GOT3 (cell line): ENCODE measurements around the gene ZNF592.

Source experiments
- DNase-seq: peaks from one replicate; lab custom pipeline; 2025; ENCODE audit warnings: mixed read lengths; lab: John Stamatoyannopoulos, UW

The ZNF592 gene

DNA sequence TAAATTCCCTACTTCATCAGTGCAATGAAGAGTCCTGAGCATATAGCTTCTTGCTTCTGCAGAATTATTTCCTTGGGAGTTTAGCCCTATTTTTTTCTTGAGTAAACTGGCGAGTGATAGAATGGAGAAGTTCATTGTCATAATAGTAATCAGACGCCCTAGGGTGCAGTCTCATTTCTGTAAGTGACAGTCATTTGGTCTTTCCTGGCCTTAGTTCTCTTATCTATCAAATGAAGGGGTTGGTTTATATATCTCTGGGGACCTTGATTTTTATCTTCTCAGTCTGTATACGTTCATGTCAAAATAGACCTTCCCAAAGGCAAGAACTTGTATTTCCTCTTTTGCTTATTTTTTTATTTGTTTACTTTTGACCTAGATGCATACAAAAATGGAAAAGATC is 58.8 kb downstream of the ZNF592 start:
- DNase-seq: no peak

DNA sequence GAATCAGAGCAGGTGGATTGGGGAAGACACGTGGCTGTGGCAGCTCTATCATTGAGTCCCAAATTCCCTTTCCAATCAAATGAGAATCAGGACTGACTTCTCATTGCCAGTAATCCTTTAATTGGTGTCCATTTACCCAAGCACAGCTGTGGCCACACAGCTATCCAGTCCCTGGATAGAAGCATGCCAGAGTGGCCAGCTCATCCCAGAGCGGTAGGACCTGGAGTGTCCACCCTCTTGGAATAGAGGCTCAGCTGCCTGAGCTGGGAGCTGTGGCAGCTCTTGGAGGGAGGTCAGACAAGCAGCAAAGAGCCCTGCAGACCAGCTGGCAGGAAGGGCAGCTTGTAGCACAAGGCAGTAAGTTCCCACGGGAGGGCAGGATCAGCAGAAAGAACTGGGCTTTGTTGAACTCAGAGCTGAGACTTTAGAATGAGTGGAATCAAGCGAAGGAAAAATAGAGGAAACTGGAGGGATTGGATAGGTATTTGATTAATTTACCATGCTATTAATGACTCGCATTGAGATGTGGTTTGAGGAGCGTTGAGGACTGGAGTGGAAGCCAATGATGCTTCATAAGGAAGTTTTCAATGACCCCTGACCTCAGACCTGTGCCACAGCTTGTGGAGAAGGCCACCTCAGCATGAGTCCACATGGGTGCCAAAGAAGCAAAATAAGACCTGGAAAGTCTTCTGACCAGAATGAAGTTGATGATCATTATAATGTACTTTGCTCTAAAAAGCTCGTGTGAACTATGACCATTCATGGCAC is 61.9 kb downstream of the ZNF592 start:
- no peak for DNase-seq

DNA sequence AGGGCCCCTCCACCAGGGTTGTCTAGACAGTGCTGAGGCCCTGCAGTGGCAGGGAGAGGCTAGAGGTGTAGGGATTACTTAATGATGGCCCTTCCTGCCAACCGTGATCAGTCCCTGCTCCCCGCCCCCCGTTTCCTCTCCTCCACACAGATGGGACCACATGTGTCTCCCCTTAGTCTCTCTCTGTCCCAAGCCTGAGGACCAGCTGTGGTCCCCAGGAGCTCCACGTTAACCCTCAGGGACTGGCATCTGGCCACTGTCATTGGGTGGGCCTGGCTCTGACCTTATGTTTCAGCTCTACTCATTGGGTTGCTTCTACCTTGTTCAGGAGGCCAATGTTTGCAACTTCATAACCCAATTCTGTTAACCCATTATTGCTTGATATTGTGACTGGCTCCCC is 62.8 kb downstream of the ZNF592 start:
- DNase-seq: no peak

DNA sequence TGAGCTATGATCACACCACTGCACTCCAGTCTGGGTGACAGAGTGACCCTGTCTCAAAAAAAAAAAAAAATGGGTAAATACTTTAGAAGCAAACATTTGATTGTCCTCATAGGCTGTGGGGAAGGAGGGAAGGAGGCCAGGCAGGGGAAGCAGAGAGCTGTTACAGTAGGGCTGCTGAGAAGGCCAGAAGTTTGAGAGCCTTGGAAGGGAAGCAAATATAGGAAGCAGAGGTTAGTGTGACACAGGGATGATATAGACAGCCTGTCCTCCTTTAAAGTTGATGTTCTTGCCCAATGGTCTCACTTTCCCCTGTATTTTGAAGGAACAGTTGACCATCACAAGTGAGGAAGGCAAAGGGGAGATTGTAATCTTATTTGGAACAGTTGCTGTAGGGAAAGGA is 63.4 kb downstream of the ZNF592 start:
- no peak for DNase-seq

DNA sequence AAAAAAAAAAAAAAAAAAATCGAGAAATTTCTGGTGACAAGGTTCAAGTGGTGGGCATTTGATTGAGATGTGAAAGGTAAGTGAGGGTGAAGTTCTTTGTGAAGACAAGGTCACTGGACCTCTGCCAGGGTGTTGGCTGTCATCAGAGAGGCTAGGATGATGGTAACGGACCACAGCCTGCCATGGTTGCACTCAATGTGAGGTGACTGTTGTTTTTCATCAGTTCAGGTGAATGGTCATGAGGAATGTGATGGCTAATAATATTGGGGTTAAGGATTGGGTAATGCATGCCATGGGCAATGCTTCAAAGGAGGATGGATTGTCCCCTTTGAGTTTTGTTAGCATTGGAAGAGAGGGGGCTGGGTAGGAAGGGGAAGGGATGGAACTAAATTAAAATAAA is 64.5 kb downstream of the ZNF592 start:
- no peak for DNase-seq

DNA sequence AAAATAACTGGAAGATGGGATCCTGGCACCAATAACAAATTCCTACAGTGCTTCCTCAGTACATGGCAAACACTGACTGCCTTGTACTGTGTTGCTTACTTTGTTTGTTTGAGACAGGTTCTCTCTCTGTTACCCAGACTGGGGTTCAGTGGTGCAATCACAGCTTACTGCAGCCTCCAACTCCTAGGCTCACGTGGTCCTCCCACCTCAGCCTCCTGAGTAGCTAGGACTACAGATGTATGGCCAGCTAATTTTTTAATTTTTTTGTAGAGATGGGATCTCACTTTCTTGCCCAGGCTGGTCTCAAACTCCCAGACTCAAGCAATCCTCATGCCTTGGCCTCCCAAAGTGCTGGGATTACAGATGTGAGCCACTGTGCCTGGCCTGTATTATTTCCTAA is 65.0 kb downstream of the ZNF592 start:
- no peak for DNase-seq

DNA sequence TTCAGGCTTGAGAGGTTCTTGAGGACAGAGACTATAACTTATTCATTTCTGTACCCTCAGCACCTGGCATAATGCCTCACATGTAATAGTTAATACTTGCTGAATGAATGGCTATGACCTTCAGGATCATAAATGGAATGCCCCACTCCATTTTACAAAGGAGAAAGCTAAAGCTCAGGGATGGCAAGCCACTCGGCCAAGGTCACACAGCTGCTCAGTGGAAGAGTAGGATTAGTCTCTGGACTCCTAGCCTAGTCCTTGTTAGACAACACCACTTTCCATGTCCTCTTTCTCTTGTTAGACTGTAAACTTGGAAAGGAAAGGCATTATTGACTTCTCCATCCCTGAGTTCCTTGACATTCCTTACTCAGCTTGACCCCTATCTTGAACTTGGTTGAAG is 65.5 kb downstream of the ZNF592 start:
- no peak for DNase-seq

DNA sequence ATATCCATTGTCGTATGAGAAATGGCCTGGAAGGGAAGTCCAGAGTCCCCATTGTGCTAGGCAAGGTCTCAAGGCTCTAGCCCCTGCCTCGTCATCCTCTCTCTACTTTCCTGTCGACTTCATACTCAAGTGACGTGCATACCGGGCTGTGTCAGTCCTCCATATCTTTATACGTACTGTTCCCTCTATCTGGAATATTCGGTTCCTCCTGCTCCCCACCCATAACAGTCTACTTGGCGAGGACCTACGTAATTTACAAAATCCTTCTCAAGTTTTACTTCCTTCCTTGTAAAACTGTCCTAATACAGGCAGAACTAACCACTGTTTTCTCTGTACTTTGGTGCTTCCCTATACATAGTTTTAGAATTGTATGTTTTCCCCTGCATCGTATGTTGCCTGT is 66.5 kb downstream of the ZNF592 start:
- DNase-seq: no peak

DNA sequence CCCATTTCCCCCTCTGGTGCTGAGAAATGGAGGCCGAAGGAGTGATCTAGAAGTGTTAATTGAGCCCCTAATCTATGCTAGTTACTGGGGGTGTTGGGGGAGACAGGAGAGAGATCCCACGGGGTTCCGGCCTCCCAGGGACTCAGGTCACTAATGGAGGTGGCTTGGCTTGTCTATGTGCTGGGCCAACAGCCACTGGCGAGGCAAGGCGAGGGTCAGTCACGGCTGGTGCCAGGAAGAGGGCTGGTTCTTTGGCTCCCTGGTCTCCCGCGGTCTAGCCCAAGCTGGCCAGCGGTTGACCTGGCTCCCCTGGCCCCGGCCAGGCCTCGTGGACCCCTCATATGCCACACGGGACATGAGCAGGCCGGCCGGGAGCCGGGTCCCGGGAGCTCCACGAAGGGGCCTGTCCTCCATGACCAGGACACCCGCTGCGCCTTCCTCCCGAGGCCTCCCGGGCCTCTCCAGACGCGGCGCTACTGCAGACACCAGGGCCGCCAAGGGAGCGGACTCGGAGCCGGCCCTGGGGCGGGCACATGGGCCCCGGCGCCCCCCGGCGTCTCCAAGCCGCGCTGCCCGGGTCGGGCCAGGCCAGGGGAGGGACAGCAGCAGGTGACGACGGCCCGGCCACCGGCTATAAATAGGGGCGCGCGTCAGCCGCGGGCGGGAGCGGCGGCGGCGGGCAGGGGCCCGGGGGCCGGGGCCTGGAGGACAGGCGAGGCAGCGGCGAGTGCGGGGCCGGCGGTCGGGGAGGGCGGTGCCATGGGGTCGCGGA is 68.5 kb downstream of the ZNF592 start, which contains the start of gene ALPK3:
Gene ALPK3 (plus strand): TSS at position 663 of the 772 bp plus-strand sequence. CDS start 97 bp downstream, at position 760.
- DNase-seq: no peak

DNA sequence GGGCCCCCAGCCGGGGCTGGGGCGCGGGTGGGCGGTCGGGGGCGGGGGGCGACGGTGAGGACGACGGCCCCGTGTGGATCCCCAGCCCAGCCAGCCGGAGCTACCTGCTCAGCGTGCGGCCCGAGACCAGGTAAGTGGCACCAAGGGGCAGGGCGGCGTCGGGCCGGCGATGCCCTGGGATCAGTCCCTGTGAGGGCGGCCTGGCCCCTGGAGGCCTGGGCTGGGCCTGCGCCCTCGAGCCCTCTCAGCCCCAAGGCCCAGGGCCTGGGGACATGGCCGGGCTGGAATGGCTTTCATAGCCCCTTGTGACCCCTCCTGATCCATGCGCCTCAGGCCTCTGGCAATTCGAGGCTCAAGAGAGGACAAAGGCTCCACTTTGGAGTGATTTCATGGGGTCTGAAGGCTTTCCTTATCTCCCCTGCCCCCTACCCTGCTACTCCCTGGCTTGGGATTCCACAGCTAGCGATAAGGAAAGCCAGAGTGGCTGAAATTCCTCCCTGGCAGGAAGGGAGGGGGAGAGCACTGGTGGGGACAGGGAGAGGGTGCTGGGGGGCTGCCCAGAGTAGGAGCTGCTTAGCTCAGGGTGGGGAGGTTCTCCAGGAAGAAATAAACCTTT is 69.2 kb downstream of the ZNF592 start:
- DNase-seq: no peak

DNA sequence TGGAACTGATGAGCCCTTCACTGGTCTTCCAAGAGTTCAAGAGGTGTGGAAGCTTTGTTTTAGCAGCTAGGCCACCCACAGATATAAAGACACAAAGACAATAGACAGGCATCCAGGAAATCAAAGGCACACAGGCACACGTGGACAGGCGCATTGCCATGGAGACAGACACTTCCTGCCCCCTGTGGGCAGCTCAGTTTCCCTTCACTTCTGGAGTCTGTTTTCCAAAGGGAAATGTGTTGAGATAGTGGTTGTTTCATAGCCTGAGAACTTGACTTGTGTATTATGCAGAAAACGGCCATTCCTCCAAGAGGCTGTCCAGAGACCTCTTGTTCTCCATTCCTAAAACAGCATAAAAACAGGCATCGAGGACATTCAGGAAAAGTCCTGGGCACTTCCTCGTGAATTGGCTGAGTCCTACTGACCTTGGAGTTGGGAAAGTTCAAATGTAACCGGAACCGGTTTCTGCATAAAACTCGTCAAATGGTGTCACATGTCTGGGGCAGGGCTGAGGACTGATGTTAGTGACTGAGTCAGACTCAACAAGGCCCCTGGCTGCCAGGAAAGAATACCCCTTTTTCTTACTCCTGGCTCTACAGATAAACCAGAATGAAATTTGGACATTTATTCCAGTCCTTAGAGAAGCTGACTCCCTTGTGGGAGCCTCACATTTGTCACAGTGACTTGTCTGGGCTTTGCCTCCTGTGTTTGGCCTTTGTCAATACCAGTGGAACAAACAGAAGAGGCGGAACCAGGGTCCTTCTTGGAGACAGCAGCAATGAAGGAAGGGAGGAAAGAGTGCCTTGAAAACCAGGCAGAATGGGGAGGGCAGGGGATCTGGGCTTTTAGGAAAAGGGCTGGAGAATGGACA is 70.1 kb downstream of the ZNF592 start:
- no peak for DNase-seq

DNA sequence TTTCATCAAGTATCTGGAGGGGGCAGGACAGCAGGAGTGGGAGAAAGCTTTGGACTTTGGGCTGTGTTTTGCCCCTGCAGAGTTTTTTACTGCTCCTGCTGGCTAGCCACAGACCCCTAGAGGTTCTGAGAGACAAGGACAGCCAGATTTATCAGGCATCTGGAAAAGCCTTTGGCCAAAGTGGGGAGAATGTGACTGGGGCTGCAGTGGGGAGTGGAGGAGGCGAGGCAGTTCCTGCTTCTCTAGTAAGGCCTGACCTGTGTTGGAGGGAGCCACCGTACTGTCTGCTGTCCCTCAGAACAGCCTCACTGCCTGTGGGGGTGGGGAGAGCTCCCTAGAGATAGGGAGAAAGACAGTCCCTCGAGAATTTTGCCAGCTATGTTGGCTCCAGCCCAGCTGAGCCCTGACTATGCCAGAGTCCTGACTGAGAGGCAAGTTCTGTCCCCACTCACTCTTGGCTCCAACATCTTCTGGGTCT is 70.9 kb downstream of the ZNF592 start:
- DNase-seq: no peak

DNA sequence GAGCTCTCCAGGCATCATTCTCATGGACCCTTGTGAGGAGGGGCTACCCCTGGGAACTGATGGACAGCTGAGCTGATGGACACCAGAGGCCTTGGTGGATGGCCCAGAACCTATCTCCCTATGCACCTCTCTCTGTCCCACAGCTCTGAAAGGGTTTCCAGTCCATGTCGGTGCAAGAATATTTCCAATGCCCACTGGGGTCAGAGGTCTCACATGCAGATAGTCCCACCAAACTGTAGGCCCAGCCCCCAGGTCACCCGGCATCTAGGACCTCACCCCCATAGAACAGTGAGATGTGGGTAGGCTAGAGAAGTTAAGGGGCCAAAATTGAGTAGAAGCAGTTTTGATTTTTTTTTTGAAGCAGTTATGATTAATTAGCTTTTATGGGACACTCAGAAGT is 71.4 kb downstream of the ZNF592 start:
- DNase-seq: no peak

DNA sequence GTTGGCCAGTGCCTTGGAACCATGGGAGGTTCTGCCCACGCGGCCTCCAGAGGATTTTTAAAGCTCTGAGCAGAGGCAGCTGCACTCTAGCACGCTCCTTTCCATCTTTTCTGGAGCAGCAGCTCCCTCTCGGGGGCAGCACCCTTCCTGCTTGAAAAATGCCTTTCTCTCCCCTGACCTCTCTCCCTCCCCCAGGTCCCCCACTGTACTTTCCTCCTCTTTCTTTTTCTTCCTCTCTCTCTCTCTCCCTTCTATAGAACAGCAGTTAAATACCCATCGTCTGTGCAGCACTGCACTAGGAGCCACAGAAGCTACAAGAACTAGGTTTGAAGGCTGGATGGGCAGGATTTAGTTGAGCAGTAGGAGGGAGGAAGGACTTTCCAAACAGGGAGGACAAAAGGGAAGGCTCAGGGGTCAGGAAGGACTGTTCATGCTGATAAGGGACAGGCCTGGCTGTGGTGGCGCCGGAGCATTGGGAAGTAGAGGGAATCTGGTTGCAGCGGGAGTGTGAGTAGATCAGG is 73.2 kb downstream of the ZNF592 start:
- no peak for DNase-seq

DNA sequence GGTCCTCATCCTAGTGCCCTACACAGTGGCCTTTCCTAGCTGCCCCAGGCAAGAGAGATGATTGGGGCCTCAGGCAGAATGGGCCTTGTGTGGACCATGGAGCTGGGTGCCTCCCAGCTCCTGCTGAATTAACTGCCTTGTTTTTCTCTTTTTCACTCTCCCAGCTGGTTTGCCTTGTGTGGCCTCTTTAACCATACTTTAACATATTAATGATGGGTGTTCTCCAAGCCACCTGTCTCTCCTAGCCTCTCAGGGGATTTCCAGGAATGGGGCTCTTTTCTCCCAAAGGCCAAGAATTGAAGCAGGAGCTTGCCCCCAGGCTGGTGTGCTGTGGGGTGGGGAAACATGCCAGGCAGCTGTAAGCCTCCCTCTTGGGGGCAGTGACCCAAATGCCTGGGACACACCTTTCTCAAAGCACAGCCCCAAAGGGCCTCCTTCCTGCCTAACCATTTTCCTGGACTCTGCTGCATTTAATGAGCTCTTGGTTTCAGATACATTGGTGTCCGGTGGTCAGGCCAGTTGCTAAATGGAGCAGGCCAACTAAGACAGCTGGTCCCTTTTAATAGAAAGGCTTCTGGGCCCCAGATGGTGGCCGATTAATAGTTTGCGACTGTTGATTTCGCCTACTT is 74.4 kb downstream of the ZNF592 start:
- no peak for DNase-seq

DNA sequence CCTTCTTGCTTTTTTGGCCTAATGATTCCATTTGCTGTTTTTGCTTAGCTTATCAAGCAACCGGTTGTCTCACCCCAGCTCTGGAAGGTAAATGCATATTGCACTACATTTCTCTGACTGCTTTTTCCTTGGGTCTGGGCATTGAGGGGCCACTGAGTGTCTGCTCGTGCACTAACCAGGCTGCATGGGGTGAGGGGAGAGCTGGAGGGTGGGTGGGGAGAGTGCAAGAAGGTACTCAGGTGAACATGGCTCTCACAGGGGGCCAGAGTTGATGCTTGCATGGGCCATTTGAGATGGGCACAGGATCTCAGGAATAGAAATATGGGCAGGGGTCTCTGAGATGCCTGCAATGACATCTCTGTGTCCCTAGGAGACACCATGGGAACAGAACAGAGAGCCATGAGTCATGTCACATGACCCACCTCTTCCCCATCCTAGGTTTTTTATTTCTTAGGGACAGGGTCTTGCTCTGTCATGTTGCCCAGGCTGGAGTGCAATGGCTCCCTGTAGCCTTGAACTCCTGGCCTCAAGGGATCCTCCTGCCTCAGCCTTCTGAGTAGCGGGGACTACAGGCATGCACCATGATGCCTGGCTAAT is 75.0 kb downstream of the ZNF592 start:
- DNase-seq: no peak

DNA sequence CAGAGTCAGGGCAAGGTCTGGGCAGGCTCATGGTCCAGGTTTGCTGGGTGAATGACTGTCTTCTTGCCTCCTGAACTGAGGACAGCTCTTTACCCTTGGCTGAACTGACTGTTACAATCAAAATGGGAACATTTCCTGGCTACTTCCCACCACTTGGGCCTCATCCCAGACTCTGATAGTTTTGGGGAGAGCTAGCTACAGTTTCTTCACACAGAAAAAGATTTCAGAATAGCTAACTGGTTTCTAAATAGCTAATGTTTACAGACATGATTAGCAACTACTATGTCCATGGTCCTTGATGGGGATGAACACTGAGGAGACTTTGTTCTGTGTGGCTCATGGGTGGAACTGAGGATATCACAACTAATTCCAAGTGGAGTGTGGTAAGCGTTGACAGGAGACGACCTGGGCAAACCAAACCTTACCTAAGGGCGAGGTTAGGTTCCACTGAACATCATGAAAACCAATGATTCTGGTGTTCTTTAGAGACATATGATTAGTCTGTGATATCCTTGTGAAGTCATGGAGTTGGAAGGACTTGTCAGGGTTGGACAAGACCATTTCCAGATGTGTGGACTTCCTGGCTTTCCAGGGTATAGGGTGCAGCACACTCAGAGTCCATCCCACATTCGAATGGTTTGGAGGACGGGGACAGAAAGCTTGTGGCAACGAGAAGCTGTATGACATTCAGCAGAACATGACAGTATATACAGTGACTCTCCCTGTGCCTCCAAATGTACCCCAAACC is 76.0 kb downstream of the ZNF592 start:
- no peak for DNase-seq

DNA sequence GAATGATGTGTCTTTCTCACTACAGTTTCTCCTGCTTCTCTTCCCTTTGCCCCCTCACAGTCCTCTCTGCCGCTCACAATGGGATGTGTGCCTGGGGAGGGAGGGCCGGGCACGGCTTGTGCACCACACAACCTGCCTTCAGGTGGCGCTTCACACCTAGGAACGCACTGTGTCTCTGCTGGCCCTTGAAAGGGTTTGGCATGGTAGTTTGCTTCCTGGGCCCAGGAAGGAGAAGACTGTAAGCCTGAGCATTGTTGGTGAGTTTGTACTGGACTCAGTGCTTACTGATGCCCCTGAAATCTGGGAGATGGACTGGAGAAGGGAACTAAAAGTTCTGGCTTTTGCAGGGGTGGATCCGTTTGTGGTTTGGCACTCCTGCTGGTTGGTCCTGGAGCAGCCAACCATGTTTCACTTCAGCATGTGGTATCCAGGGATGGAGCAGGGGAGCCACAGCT is 78.0 kb downstream of the ZNF592 start:
- no peak for DNase-seq

DNA sequence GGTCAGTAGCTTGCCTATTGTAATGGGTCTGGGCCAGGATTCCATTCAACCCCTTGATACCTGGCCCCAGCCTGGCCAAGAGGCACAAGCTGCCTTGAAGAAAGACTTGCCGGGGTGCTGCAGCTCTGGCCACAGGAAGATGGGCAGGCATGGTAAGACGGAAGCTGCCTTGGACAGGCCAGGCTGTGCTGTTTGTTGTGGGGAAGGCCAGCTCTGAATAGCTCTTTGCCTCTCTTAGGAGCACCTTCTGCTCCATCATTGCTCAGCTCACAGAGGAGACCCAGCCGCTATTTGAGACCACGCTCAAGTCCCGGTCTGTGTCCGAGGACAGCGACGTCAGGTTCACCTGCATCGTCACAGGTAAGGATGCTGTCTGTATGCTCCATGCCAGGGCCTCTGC is 78.9 kb downstream of the ZNF592 start:
- DNase-seq: no peak
